ENCODE measurements around the gene TLCD2. TPM values are rescaled to one million over a fixed set of nuclear protein-coding genes. Genes with fewer than 3 reads are reported as not detected.
"Not testable (repeated sequence)": the region's sequence is repeated elsewhere in the genome, so short reads cannot be mapped to it uniquely, and the experiment has no call there.

Gene TLCD2
- total RNA-seq, 1 experiment from 2014 or later: 1.9 TPM

DNA sequence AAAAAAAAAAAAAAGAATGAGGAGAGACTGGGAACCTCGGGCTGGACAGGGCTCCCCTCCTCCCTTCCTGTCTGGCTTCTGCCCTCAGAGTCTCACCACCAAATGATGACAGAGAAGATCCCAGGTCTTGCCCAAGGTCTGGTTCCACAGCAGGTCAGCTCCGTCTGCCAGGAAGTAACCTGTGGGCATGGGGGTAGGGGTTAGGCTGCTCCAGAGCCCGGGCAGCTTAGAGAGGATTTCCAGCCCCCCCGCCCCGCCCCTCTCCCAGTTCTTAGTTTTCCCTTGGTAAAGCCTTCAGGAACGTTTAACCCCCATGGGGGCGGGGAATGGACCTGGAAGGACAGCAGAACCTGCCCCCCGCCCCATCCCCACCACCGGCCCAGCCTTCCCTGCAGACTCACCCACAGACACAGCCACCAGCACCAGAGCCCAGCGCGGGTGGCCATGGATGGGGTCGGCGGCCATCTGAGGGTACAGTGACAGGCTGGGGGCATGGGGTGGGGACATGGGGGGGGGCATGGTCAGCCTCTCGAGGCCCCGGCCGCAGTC is 700 bp downstream of the TLCD2 start:
- ChIA-PET CTCF (interaction anchor here (0.7 kb wide), 1 partner anchor 40 kb away, joined by 3 read pairs; no protein-coding TSS in a partner anchor), POLR2A (interaction anchor here (1.3 kb wide), 1 partner anchor 8 kb away, joined by 5 read pairs; no protein-coding TSS in a partner anchor)
- Mint-ChIP-seq H3K36me3 (no peaks in the 10 kb centered on the region), H3K9me3 (no peaks in the 10 kb centered on the region), H3K4me1 (peaks cover 12% of the 10 kb centered on the region), H3K27me3 (ENCODE audit: low read depth) (peaks cover 12% of the 10 kb centered on the region), H3K4me3 (peak overlapping the region; percentile 58), H3K27ac (no peak overlapping the region)
- DNase-seq (ENCODE audit: low spot score) (no peak), ATAC-seq (no peak)
- no peak for TF ChIP-seq NR2C2 (CRISPR knock-in tag; IDR thresholded peaks at IDR 0.05)
- TF ChIP-seq, protein P1, sequence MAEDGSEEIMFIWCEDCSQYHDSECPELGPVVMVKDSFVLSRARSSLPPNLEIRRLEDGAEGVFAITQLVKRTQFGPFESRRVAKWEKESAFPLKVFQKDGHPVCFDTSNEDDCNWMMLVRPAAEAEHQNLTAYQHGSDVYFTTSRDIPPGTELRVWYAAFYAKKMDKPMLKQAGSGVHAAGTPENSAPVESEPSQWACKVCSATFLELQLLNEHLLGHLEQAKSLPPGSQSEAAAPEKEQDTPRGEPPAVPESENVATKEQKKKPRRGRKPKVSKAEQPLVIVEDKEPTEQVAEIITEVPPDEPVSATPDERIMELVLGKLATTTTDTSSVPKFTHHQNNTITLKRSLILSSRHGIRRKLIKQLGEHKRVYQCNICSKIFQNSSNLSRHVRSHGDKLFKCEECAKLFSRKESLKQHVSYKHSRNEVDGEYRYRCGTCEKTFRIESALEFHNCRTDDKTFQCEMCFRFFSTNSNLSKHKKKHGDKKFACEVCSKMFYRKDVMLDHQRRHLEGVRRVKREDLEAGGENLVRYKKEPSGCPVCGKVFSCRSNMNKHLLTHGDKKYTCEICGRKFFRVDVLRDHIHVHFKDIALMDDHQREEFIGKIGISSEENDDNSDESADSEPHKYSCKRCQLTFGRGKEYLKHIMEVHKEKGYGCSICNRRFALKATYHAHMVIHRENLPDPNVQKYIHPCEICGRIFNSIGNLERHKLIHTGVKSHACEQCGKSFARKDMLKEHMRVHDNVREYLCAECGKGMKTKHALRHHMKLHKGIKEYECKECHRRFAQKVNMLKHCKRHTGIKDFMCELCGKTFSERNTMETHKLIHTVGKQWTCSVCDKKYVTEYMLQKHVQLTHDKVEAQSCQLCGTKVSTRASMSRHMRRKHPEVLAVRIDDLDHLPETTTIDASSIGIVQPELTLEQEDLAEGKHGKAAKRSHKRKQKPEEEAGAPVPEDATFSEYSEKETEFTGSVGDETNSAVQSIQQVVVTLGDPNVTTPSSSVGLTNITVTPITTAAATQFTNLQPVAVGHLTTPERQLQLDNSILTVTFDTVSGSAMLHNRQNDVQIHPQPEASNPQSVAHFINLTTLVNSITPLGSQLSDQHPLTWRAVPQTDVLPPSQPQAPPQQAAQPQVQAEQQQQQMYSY (CRISPR knock-in tag; IDR thresholded peaks at IDR 0.05): no peak
- no peak for TF ChIP-seq NFYB (CRISPR knock-in tag; conservative IDR thresholded peaks at IDR 0.05; ENCODE audit: low read depth)
- no peak for TF ChIP-seq ESRRA (CRISPR knock-in tag; IDR thresholded peaks at IDR 0.05; ENCODE audit: borderline replicate concordance)
- TF ChIP-seq ATF1 (CRISPR knock-in tag; IDR thresholded peaks at IDR 0.05): no peak
- TF ChIP-seq ETV6 (CRISPR knock-in tag; IDR thresholded peaks at IDR 0.05): no peak
- TF ChIP-seq NR3C1 (CRISPR knock-in tag; conservative IDR thresholded peaks at IDR 0.05; ENCODE audit: low read depth): no peak
- no peak for TF ChIP-seq JUN (CRISPR knock-in tag; IDR thresholded peaks at IDR 0.05)
- TF ChIP-seq, protein P2, sequence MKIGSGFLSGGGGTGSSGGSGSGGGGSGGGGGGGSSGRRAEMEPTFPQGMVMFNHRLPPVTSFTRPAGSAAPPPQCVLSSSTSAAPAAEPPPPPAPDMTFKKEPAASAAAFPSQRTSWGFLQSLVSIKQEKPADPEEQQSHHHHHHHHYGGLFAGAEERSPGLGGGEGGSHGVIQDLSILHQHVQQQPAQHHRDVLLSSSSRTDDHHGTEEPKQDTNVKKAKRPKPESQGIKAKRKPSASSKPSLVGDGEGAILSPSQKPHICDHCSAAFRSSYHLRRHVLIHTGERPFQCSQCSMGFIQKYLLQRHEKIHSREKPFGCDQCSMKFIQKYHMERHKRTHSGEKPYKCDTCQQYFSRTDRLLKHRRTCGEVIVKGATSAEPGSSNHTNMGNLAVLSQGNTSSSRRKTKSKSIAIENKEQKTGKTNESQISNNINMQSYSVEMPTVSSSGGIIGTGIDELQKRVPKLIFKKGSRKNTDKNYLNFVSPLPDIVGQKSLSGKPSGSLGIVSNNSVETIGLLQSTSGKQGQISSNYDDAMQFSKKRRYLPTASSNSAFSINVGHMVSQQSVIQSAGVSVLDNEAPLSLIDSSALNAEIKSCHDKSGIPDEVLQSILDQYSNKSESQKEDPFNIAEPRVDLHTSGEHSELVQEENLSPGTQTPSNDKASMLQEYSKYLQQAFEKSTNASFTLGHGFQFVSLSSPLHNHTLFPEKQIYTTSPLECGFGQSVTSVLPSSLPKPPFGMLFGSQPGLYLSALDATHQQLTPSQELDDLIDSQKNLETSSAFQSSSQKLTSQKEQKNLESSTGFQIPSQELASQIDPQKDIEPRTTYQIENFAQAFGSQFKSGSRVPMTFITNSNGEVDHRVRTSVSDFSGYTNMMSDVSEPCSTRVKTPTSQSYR (CRISPR knock-in tag; IDR thresholded peaks at IDR 0.05): no peak
- no peak for TF ChIP-seq MYBL2 (CRISPR knock-in tag; IDR thresholded peaks at IDR 0.05)
- TF ChIP-seq FOXK1 (CRISPR knock-in tag; IDR thresholded peaks at IDR 0.05): no peak
- no peak for TF ChIP-seq ZNF317 (CRISPR knock-in tag; IDR thresholded peaks at IDR 0.05; ENCODE audit: borderline replicate concordance, low read depth)
- TF ChIP-seq, protein P3, sequence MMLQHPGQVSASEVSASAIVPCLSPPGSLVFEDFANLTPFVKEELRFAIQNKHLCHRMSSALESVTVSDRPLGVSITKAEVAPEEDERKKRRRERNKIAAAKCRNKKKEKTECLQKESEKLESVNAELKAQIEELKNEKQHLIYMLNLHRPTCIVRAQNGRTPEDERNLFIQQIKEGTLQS (CRISPR knock-in tag; conservative IDR thresholded peaks at IDR 0.05): no peak
- no peak for TF ChIP-seq ZNF232 (CRISPR knock-in tag; IDR thresholded peaks at IDR 0.05)
- TF ChIP-seq SMAD3 (CRISPR knock-in tag; IDR thresholded peaks at IDR 0.05; ENCODE audit: borderline replicate concordance): no peak
- TF ChIP-seq IRF2 (CRISPR knock-in tag; IDR thresholded peaks at IDR 0.05; ENCODE audit: borderline replicate concordance, low read depth): no peak
- no peak for TF ChIP-seq NR1H2 (CRISPR knock-in tag; IDR thresholded peaks at IDR 0.05)
- TF ChIP-seq, protein P4, sequence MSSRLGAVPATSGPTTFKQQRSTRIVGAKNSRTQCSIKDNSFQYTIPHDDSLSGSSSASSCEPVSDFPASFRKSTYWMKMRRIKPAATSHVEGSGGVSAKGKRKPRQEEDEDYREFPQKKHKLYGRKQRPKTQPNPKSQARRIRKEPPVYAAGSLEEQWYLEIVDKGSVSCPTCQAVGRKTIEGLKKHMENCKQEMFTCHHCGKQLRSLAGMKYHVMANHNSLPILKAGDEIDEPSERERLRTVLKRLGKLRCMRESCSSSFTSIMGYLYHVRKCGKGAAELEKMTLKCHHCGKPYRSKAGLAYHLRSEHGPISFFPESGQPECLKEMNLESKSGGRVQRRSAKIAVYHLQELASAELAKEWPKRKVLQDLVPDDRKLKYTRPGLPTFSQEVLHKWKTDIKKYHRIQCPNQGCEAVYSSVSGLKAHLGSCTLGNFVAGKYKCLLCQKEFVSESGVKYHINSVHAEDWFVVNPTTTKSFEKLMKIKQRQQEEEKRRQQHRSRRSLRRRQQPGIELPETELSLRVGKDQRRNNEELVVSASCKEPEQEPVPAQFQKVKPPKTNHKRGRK (CRISPR knock-in tag; IDR thresholded peaks at IDR 0.05; ENCODE audit: borderline replicate concordance): no peak

DNA sequence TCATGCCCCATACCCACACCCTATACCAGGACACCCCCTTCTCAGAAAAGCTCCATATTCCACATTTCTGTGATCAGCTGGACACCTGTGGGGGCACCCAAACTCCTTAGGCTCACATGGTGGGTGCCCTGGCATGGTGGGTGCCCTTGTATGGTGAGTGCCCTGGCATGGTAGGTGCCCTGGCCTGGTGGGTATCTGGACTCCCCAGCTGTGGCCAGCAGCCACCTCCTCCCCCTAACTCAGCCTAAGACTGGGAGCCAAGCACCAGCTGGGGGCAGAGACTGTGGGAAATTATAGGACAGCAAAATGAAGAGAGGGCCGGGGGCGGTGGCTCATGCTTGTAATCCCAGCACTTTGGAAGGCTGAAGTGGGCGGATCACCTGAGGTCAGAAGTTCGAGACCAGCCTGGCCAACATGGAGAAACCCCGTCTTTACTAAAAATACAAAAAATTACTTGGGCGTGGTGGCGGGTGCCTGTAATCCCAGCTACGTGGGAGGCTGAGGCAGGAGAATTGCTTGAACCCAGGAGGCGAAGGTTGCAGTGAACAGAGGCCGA is 1.3 kb downstream of the TLCD2 start:
- H3K4me3 Mint-ChIP-seq: peak overlapping the region; percentile 58
- H3K36me3 Mint-ChIP-seq; DNase-seq (ENCODE audit: low spot score); ATAC-seq; H3K27ac Mint-ChIP-seq; H3K4me1 Mint-ChIP-seq; H3K9me3 Mint-ChIP-seq: not testable (repeated sequence)
- ChIA-PET POLR2A (interaction anchor here (1.3 kb wide), 1 partner anchor 9 kb away, joined by 5 read pairs; no protein-coding TSS in a partner anchor), CTCF (interaction anchor here (0.7 kb wide), 1 partner anchor 39 kb away, joined by 3 read pairs; no protein-coding TSS in a partner anchor)
- peaks cover 12% of the 10 kb centered on the region for H3K27me3 Mint-ChIP-seq (ENCODE audit: low read depth)

All from WTC11 (cell line).